Glomerular visceral epithelial cell (primary cell): ENCODE measurements around the gene ECSIT.
A peak's percentile ranks its signal among the peaks of the same experiment; 100 is the strongest.

Source experiments
- DNase-seq: peaks from one replicate; pipeline ENCODE4 v3.0.0-alpha.2; 2016; ENCODE audit errors: extremely low spot score

Gene ECSIT

DNA sequence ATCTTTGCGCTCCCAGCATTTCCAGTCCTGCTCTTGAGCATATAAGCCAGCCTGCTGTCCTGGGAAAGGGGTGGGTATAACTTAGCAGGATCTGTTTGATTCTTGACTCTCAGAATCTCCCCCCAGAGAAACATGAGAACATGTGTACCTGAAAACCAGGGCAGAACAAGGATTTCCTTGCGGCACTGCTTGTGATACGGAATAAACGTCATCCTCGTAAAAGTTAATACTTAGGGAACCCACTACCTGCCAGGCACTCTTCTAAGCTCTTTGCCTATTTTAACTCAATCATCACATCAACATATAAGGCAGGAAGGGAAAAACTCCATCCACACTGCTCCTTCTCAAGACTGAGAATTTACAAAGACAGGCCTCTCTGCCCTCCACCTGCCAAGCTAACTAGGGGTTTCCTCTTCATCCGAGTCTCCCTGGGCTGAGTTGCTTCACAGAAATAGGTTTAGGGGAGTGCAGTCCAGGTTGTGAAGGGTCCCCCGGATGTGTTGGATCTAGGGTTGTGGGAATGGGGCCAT is 24.4 kb downstream of the ECSIT start:
- no peak for DNase-seq

GRCh38 chr19:11499890-11500420 is 29.0 kb downstream of the ECSIT start:
- no peak for DNase-seq

GRCh38 chr19:11499220-11499726 is 29.7 kb downstream of the ECSIT start:
- no peak for DNase-seq

GRCh38 chr19:11496391-11497163 is 32.4 kb downstream of the ECSIT start:
- DNase-seq: peak; percentile 83

GRCh38 chr19:11495885-11496284 is 33.0 kb downstream of the ECSIT start:
- no peak for DNase-seq

- DNase-seq: no peak
Observed at GRCh38 chr19:11495481-11495880, 33.5 kb downstream of the ECSIT start.

DNA sequence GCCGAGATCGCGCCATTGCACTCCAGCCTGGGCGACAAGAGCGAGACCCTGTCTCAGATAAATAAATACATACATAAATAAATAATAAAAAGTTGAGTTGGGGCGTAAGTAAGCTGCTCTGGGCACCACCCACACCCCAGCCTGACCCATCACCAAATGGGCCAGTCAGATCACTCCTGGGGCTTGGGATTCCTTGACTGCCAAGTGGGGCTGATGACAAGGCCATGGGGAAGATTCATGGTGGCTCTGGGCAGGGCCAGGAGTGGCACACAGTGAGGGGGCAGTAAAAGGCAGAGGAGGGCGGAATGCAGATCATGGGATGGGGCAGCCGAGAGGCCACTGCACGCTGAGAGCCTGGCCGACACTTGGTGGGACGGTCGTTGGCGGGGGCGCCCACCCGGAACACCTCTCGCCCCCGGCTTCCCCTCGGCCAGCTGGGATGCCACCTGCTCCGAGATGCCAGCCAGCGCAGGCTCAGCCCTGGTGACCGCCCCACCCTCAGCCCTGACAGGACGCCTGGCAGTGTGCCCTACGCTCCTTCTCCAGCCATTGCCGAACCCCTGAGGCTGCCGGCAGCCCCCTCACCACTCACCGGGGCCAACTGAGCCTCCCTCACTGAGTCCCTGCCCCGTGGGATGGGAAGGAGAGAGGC is 34.2 kb downstream of the ECSIT start:
- DNase-seq: no peak

DNA sequence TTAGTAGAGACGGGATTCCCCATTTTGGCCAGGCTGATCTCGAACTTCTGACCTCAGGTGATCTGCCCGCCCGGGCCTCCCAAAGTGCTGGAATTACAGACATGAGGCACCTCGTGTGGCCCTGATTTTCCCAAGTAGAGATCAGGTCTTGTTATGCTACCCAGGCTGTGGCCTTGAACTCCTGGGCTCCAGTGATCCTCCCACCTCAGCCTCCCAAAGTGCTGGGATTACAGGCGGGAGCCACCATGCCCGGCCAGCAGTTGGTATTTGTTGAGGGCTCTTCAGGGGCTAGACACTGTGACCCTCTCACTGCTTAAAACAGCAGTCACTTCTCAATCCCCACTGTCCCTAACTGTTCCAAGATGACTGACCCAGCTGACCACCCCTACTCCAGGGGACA is 39.6 kb downstream of the ECSIT start:
- DNase-seq: no peak

GRCh38 chr19:11486661-11487503 is 42.1 kb downstream of the ECSIT start:
- no peak for DNase-seq

DNA sequence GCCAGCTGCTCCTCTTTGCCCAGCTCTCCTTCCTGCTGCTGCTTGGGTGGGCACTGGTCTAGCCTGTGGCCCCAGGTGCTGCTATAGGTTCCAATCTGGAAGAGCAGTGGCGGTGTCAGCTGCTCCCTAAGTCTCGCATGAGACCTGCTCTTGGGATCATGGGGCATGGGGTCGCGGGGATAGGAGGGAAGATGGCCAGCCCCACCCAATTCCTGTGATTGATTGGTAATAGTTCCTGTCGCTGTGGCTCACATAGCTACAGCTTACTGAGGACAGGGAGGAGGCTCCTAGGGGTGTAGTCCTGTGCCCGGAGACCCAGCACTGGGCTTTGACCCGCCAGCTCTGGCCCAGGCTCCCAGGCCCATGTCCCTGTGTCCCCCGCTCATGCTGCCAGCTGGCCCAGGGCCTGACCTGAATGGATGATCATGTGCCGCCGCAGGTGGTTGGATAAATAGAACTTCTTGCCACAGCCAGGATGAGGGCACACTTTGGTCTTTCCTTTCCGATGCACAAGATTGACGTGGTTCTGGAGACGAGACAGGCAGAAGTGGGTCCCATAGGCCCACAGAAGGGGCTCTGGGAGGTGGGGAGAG is 43.6 kb downstream of the ECSIT start:
- DNase-seq: no peak

DNA sequence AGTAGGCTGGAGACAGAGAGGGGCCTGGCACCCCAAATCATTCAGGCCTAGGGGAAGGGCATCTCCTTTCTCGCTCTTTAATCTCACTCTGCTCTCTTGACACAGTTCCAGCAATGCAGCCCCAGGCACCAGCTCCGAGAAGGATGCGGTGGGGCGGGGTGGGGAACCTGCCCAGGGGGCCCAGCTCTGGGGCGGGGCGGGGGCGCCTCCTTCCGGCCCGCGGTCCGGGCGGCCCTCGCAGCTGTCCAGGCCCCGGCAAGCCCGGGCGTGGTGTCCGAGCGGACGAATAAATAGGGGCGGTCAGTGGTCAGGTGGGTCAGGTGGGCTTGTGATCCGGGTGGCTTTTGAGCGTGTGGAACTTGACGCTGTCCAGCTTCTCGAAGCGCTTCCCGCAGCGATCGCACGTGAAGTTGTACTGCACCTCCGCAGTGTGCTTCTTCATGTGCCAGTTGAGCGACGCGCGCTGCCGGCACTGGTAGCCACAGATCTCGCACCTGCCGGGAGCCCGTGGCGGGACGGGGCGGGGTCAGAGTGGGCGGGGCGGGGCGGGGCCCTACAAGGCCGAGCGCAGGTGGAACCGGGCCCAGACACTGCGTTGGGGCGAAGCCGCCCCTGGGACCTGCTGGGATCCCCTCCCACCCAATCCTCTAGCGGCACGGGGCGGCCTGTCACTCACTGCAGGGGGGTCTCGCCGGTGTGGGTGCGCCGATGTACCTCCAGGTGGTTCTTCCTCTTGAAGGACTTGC is 45.4 kb downstream of the ECSIT start:
- no peak for DNase-seq

DNA sequence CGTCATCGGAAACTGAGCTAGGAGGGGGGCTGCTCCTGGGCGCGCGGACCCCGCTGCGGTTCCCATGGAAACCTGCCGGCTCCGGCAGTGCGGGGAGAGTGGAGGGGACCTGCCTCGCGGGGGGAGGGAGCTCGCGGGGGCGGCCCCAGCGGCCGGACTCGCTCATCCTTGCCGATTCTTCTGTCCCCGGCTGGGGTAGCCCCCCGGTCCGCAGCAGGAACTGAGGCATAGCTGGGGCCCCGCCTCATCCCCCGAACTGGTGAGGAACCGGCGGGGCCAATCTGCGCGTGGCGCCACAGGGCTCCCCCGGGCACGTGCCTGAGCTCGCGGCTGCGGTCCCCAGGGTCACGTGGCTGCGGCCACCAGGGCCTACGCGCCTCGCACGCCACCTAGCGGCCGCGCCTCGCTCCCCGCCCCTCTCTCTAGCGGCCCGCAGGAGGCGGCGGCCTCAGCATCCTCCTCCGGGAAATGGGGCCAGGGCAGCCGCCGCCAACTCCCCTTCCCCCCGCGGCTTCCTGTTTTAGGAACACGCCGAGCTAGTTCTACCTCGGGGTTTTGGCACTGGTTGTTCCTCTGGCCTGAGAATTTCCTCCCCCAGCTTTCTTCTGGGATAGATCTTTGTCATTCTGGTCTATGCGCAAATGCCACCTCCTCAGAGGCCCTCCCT is 46.4 kb downstream of the ECSIT start:
- DNase-seq: peak; percentile 79

DNA sequence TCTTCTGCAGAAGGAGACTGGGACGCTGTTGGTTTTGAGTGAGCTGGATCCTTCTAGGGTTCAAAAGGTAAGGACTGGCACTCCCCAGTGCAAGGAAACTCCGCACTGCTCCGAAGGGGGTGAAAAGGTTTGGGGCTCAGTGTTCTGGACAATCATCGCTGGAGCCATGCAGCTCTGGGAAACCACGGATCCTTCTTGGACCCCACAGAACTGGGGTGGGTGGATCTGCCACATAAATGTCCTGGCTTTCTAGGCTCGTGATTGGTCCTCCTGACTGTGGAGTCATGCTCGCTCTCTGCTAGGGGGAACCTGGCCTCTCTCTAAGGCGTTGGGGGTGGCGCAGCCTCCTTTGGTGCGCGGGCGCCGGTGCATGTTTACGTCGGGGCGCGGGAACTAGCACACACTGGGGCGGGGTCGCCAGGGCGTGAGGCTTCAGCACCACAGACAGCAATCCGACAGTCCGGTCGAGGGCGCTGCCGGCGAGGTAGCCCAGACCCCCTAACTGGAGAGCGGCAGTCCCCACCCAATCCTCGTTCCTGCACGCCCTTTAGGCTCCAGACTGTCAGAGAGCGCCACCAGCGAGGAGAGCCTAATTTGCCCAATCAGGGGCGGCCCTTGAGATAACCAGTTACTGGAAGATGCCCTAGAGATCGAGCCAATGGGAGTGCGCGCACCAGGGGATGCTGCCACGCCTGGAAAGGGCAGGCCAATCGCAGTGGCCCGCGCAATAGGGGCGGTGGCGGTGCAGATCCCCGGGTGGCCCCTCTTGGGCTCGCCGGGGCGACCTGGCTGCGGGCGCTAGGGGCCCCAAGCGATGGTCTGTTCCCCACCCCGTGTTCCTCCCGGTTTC is 47.2 kb downstream of the ECSIT start:
- DNase-seq: peak; percentile 74

- no peak for DNase-seq
Observed at GRCh38 chr19:11480715-11481533, 48.0 kb downstream of the ECSIT start, which contains the start of gene ELAVL3. TSS of gene ELAVL3 (minus strand) at chr19:11481046. CDS start at chr19:11480608, 438 bp downstream.

DNA sequence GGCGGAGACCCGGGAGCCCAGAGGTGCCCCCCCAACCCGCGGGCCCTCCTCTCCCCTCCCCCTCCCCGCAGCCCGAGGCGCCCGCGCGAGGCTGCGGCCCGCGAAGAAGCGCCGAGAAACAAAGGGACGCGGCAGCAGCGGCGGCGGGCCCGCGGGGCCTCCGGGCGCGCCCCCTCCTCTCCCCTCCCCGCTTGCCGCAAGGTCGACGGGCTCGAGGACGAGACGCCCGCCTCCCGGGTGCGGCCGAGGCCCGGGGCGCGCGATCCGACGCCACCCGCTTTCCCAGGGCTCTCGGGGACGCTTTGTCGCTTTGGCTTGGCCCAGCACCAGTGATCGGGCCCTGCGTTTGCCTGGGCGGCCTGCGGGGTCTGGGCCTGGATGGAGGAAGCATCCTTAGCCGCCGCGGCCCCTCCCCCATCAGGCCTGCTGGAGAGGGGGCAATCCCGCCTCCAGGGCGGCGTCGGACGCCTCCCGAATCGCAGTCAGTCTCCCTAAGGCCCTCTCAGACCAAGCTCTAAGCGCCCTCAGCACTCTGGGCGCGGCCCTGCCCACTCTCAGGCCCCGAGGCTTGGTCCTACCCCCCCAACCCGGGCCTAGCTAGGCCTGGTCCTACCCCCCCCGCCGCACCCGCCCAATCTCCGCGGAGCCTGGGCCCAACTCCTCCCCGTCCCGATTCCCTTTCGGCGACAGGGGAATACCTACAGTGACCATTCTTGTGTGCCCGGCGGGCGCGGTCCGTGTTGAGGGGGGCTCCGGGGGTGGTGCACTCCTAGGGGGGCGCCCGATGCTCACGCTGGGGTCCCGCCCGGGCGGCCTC is 48.8 kb downstream of the ECSIT start:
- no peak for DNase-seq

DNA sequence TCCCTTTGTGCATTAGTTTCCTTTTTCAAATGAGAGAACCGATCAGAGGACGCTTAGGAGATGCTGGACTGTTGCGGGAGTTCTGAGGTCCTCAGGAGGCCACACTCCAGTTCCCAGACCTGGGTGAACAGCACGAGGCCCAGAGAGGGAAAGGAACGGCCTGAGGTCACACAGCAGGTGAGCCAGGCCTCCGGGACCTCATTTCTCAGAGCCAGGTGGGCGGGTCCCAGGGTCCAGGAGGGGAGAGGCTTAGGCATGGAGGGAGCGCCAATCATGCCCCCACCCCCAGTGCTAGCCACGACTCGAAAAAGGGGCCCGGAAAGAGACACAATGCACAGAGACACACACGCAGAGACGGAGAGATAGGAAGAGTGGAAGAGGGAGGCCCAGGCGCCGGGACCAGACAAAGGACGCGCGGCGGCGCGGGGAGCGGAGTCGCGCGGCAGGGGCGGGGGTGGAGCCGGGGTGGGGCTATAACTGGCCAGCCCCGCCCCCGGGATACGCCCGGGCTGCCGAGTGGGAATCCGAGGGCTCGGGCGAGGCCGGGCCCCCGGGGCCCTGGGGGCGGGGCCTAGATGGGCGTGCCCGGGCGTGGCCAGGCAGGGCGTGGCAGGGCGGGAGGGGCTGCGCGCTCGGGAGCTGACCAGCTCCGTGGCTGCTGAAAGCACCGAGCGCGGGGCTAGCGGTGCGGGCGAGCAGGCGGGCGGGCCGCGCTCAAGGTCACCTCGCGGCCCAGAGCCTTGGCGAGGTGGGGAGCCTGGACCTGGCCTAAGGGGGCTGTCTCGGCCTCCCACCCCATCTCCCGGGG is 49.6 kb downstream of the ECSIT start:
- no peak for DNase-seq
